HG03045 (cell line): ENCODE measurements around the gene NPNT.

Experiments used
- ATAC-seq: cut with Tn5 transposase; IDR thresholded peaks from one replicate; pipeline ENCODE4 v1.9.1; 2021; ENCODE audit warnings: mild to moderate bottlenecking, moderate library complexity; ENCODE audit not compliant: unreplicated experiment

The NPNT gene

DNA sequence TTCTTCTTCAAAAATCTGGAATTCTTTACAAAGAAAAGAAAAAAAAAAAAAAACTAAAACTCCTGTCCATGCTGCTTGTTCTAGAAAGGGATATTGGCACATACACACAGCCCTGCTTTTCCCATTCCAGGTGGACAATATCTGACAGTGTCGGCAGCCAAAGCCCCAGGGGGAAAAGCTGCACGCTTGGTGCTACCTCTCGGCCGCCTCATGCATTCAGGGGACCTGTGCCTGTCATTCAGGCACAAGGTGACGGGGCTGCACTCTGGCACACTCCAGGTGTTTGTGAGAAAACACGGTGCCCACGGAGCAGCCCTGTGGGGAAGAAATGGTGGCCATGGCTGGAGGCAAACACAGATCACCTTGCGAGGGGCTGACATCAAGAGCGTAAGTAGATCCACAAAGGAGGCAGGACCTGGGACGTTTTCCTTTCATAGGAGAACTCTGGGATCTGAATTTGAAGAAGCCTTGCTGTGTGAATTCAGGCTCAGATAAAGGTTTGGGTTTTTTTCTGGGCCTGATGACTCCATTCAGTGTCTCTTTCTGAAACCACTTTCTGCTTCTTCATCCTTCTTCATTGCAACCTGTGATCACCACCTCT is 71.9 kb downstream of the NPNT start:
- no peak for ATAC-seq

GRCh38 chr4:105969575-105969974 is 74.3 kb downstream of the NPNT start:
- no peak for ATAC-seq

GRCh38 chr4:105970371-105970770 is 75.1 kb downstream of the NPNT start:
- no peak for ATAC-seq

GRCh38 chr4:105971036-105971435 is 75.8 kb downstream of the NPNT start:
- no peak for ATAC-seq

DNA sequence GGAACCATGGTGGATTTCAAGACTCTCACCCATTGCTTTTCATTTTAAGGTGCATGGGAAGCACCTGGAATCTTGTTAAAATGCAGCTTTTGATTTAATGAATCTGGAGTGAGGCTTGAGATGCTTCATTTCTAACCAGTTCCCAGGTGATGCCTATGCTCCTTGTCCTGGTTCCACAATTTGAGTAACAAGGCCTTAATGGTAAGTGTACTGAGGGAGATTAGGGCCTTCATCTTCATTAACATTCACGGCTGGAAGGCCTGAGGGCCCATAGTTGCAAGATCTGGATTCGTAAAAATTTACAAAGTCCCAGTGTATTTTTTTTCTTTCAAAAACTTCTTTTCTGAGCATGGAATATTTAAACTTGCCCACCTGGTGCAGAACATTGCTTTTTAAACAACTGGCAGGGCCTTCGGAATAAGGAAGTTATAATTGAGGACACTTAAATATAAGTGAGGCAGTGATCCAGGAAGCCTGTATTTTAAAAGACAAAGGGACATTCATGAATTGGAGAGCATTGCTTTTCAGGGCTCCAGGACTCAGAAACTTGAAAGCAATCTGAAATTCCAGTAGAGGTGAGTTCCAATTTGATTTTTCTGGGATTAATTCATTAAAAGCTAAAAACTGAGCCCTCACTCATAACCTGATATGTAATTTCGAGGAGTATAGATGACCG is 77.8 kb downstream of the NPNT start:
- no peak for ATAC-seq

GRCh38 chr4:105976915-105977314 is 81.6 kb downstream of the NPNT start:
- no peak for ATAC-seq

DNA sequence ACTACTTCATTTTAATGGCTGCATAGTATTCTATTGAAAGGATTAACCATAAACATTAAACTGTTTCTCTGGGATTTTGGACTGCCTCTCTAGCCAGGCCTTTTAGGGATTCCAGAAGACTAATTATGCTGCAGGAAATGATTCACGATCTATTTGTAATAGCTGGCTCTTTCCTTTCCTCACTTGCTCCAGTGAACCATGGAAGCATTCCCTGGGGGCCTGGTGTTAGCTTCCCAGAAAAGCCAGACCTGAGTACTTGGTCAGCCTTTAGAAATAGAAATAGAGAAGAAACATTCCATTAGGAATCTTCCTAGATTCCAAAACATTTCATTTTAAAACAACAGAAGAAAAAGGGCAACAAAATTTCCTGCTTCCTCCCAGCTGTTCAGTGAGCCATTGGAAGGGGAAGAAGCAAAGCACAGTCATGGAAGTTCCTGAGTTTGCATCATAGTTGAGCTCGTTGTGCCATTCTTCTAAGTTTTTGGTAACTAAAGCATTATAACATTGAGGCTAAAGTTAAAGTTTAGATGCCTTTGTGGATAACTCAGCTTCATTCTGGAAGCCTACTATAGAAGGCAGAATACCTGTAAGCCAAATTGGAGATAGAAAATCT is 83.5 kb downstream of the NPNT start:
- ATAC-seq: no peak

DNA sequence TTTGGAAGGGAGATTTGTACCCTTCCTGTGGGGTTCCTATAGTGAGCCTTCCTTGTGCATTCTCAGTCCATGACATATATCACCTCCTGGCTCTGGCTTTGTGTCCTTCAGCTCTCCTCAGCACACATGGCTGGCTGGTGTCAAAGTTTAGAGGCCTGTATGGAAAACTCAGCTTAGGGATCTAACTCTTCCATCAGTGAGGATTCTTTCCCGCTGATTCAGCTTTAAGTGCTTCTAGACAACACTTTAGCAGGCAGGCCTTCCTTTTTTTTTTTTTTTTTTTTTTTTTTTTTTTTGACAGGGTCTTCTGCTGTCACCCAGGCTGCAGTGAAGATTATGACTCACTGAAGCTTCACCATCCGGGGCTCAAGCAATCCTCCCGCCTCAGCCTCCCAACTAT is 84.2 kb downstream of the NPNT start:
- no peak for ATAC-seq

- ATAC-seq: no peak
Measured at GRCh38 chr4:105988671-105989070, 93.4 kb downstream of the NPNT start.

GRCh38 chr4:105989485-105990242 is 94.4 kb downstream of the NPNT start:
- ATAC-seq: no peak

DNA sequence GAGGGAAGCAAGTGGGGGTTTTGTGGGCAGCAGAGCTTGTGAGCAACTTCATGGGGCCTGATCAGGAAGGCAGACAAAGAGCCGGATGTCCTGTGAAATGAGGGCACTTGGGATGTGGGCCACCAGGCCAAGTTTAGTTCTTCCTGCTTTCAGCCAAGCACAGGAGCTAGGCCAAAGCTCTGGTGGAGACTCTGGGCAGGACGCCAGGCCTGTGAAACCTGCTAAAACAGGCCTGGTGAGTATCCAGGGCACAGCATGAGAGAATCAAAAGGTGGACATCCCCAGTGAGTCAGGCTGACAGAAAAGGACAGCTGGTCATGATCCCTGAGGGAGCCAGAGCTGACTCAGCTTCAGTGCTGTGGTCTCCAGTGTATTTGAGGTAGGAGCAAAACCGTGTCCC is 95.7 kb downstream of the NPNT start:
- ATAC-seq: no peak

DNA sequence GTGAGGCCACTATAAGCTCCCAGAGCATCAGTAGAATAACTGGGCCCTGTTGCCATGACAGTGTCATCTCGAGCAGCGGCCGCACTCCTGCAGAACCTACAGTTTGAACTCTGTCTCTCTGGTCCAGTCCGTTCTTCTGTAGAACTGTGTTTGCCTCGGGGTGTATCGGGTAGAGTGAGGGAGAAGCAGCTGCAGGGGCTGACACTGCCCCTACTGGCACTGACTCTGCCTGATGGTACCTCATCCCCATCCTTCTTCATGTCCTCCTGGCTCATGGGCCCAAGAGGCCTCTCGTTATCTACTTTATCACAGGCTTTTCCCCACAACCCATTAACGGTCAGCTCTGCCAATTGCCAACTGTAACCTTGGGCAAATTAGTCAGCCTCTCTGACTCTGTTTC is 96.5 kb downstream of the NPNT start:
- ATAC-seq: no peak

GRCh38 chr4:105992641-105993305 is 97.5 kb downstream of the NPNT start:
- no peak for ATAC-seq

DNA sequence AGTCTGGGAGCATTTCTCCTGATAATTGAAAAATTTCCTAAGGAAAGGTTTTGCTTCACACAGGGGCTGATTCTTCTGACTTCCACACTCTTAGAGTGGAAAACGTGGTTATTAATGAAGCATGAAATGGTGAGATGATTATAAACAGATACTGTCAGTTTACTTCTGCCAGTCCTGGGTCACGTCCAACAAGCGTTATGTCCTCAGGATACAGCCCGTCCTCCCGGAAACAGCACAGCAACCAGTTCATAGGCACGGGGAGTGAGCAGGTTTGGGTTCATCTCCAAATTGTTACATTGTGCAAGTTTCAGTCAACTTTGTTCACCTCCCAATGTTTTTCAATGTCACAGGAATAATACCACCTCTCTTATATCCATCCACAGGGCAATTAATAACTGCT is 98.8 kb downstream of the NPNT start:
- no peak for ATAC-seq

DNA sequence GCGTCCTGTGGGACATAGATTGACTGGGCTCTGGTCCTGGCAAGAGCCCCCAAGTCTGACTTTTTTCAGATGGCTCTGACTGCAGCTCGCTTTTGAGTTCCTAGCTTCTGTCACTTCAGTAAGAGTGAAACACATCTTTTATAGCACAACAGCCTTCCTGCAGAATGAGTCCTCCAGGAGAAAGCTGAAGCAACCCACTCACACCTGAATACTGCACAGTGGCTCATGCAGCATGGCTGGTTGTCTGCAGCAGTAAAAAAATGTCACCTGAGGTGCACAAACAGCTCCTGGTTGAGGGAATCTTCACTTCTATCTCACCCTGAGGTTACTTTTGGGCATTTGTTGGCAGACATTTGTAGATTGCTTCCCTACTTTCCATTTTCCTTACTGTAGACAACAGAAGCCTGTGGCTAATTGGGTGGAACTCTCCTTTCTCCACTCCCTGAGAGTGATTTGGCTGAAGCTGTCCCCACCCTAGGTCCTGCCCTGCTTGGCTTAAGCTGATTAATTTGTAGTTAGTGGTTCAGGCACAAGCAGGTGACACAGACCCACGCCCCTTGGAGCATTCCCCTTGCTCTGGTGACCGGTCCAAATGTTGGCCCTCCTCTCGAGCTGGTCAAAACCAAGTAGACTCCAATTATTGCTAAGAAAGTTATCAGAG is 99.7 kb downstream of the NPNT start:
- ATAC-seq: no peak

- ATAC-seq: no peak
Measured at GRCh38 chr4:105996845-105997244, 101.6 kb downstream of the NPNT start.

DNA sequence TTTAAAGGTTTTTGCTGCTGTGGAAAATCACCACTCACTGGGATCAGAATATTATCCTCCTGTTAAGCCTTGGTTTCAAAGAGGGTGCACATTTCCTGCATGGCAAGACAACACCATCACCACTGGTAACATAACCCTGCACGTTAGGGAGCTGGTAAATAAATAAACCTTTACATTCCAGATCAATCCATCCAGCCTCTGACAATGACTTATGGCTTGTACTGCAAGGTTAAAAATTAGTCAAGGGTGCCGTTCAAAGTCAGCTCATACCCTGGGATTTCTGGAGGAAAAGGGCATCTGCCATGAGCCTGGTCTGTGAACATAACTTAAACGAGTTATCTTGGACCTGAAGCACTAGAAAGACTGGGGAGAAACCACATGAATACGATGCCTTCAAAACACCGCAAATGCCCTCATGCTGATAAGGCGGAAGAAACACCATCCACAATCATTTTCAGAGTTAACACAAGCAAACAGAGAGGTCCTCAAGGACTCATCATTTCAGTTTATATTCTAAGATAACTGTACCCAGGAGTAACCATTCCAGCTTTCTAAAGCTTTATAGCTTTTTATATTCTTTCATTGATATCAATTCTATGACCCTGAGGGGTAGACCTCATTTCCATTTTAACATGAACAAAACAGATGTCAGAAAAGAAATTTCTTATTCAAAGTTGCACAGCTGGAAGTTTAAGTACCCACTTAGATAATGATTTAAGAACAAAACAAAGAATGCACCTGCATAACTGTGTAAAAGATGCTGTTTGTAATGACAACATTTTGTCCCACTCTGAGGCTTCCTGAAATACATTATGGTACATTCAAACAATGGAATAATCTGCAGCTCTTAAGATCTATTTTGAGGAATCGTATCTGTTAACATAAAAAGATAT is 103.1 kb downstream of the NPNT start:
- ATAC-seq: no peak

DNA sequence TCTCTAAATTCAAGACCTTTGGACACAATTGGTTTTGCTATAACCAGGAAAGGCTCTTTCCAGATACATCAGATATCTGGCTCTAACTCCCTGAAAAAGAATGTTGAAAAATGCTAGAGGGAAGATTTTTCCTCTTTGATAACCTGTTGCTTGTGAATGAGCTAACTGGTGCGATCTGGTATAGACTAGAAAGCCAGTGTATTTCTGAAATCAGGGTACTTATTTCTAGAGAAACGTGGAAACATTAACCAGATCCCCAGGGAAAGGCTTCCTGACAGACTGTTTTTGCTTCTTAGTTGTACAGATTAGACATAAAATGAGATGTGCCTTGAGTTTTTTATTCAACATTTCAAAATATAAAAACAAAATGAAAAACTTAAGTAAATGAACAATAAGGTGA is 107.7 kb downstream of the NPNT start:
- ATAC-seq: no peak

GRCh38 chr4:106010761-106011160 is 115.5 kb downstream of the NPNT start:
- ATAC-seq: no peak

- ATAC-seq: no peak
Measured at GRCh38 chr4:106011387-106011786, 116.1 kb downstream of the NPNT start.
